ENCODE results near the gene TSGA10. TPM values are rescaled to one million over a fixed set of nuclear protein-coding genes. Genes with fewer than 3 reads are reported as not detected.

Gene TSGA10
- total and polyA plus RNA-seq, 2 experiments from 2014 or later = 5.2 to 8.8 TPM

DNA sequence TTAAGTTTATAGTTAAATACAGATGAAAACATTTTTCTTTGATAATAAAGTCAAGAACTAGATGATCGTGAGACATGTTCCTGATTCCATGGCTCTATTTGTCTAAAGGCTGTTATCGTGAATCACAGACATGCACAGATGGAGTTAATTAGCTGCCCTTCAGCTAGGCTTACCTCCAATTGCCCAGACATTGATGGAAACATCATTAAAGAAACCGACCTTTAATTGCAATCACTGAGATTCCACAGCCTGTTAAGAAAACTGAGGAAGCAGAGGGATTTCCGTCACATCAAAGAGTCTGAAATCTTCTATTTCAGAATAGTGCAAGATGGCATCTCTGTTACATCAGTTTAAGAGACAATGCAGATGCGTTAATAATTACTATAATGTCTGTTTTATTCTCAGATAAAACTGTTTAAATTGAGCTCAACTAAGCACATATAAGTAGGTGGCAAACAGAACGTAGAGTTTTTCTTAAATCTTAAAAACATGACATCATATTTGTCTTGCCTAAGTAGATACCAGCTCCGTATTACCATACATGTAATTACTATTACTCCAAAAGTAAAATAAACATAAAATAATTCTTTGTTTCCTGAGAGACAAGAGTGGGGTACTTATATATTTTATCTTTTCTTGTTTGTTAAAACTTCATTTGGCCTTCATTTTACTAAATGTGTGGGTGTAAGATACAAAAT lies 194.8 kb downstream of the TSGA10 start:
- Histone ChIP-seq H3K79me2 (no peaks in the 10 kb centered on the region), H4K20me1 (ENCODE audit: insufficient read depth, poor library complexity, severe bottlenecking) (no peaks in the 10 kb centered on the region), H3K4me3 (no peak overlapping the region), H3K27ac (no peak overlapping the region), H3K36me3 (replicated peaks; ENCODE audit: insufficient read depth, low read depth) (no peaks in the 10 kb centered on the region), H3K9me2 (replicated peaks; ENCODE audit: insufficient read depth) (no peaks in the 10 kb centered on the region), H2AFZ (no peak overlapping the region), H3K9me3 (ENCODE audit: low read depth) (no peaks in the 10 kb centered on the region), H3K27me3 (peaks cover 3% of the 10 kb centered on the region), H3K4me2 (no peak overlapping the region), H3K4me1 (ENCODE audit: insufficient read depth) (no peaks in the 10 kb centered on the region)
- 43% methylated on average over 7 of the region's 7 CpGs for WGBS (ENCODE audit: low lambda C conversion rate, missing lambda C conversion rate)
- DNase-seq (ENCODE audit: low spot score) = no peak
- TF ChIP-seq, protein P1, sequence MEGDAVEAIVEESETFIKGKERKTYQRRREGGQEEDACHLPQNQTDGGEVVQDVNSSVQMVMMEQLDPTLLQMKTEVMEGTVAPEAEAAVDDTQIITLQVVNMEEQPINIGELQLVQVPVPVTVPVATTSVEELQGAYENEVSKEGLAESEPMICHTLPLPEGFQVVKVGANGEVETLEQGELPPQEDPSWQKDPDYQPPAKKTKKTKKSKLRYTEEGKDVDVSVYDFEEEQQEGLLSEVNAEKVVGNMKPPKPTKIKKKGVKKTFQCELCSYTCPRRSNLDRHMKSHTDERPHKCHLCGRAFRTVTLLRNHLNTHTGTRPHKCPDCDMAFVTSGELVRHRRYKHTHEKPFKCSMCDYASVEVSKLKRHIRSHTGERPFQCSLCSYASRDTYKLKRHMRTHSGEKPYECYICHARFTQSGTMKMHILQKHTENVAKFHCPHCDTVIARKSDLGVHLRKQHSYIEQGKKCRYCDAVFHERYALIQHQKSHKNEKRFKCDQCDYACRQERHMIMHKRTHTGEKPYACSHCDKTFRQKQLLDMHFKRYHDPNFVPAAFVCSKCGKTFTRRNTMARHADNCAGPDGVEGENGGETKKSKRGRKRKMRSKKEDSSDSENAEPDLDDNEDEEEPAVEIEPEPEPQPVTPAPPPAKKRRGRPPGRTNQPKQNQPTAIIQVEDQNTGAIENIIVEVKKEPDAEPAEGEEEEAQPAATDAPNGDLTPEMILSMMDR (IDR thresholded peaks at IDR 0.05; ENCODE audit: poor library complexity) = no peak
- TF ChIP-seq EZH2 (IDR thresholded peaks at IDR 0.05; ENCODE audit: borderline replicate concordance) (no peak), EZH2phosphoT487 (IDR thresholded peaks at IDR 0.05; ENCODE audit: low read depth, severe bottlenecking, unreplicated experiment) (no peak)

DNA sequence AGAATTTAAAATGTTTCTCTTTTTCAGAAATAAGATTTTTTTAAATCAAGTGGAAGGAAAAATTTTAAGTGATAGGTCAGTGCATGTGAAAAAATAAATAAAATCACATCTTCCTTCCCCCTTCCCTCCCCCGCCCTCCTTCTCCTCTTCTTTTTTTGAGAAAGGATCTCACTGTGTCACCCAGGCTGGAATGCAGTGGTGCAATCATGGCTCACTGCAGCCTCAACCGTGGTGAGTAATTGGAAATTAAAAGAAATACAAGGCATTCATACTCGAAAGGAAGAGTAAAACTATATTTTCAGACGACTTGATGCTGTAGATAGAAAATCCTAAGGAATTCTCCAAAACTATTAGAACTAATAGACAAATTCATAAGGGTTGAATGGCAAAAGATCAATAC lies 201.8 kb downstream of the TSGA10 start:
- H3K4me3 ChIP-seq = no peak overlapping the region
- no peaks in the 10 kb centered on the region for H3K36me3 ChIP-seq (replicated peaks; ENCODE audit: insufficient read depth, low read depth)
- no peak overlapping the region for H2AFZ ChIP-seq
- peaks cover 11% of the 10 kb centered on the region for H3K27me3 ChIP-seq
- H3K79me2 ChIP-seq = no peaks in the 10 kb centered on the region
- H3K4me2 ChIP-seq = no peak overlapping the region
- WGBS (ENCODE audit: low lambda C conversion rate, missing lambda C conversion rate) = 68% methylated on average over 4 of the region's 4 CpGs
- TF ChIP-seq EZH2phosphoT487 (IDR thresholded peaks at IDR 0.05; ENCODE audit: low read depth, severe bottlenecking, unreplicated experiment) (no peak), EZH2 (IDR thresholded peaks at IDR 0.05; ENCODE audit: borderline replicate concordance) (no peak)
- TF ChIP-seq, protein P1 (IDR thresholded peaks at IDR 0.05; ENCODE audit: poor library complexity) = no peak
- no peaks in the 10 kb centered on the region for H3K9me2 ChIP-seq (replicated peaks; ENCODE audit: insufficient read depth)
- H3K9me3 ChIP-seq (ENCODE audit: low read depth) = no peaks in the 10 kb centered on the region
- H3K4me1 ChIP-seq (ENCODE audit: insufficient read depth) = no peaks in the 10 kb centered on the region
- no peak overlapping the region for H3K27ac ChIP-seq
- no peak for DNase-seq (ENCODE audit: low spot score)
- no peaks in the 10 kb centered on the region for H4K20me1 ChIP-seq (ENCODE audit: insufficient read depth, poor library complexity, severe bottlenecking)

DNA sequence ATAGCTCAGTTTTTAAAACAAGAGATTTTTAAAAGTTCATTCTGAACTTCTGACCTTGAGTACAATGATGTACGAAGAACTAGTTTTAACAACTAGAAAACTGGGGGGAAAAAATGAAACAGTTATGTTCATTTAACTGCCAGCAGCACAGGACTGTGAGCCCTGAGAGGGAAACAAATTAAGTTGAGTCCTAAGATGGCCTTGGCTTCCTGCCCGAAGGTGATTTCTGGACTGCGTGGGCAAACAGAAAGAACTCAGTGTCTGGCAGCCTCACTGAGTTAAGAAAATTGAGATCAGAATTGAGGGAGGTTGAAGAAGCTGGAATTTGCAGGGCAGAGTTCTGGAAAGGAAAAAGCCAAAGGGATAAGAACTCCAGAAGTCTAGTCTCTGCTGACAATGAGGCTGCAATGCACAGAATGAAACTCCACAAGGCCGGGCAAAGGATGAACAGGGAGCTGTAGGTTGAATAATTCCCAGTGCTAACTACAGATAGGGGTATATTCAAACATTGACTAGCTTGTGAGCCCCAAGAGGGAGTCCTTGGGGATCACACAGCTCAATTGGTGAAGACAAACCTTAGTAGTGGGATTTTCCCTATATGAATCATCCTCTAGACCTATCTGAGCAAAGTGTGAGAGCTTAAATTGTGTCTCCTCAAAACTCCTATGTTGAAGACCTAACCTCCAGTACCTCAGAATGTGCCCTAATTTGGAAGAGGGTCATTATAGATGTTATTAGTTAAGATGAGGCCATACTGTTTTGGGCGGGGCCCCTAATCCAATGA lies 205.6 kb downstream of the TSGA10 start:
- no peaks in the 10 kb centered on the region for H3K4me1 ChIP-seq (ENCODE audit: insufficient read depth)
- H3K27ac ChIP-seq = no peak overlapping the region
- no peak overlapping the region for H3K4me2 ChIP-seq
- TF ChIP-seq, protein P1 (IDR thresholded peaks at IDR 0.05; ENCODE audit: poor library complexity) = no peak
- no peak for TF ChIP-seq EZH2phosphoT487 (IDR thresholded peaks at IDR 0.05; ENCODE audit: low read depth, severe bottlenecking, unreplicated experiment)
- no peak for TF ChIP-seq EZH2 (IDR thresholded peaks at IDR 0.05; ENCODE audit: borderline replicate concordance)
- WGBS (ENCODE audit: low lambda C conversion rate, missing lambda C conversion rate) = 70% methylated on average over 5 of the region's 5 CpGs
- no peak for DNase-seq (ENCODE audit: low spot score)
- peaks cover 9% of the 10 kb centered on the region for H3K27me3 ChIP-seq
- H3K4me3 ChIP-seq = no peak overlapping the region
- no peaks in the 10 kb centered on the region for H3K36me3 ChIP-seq (replicated peaks; ENCODE audit: insufficient read depth, low read depth)
- no peaks in the 10 kb centered on the region for H3K9me3 ChIP-seq (ENCODE audit: low read depth)
- H3K9me2 ChIP-seq (replicated peaks; ENCODE audit: insufficient read depth) = no peaks in the 10 kb centered on the region
- no peaks in the 10 kb centered on the region for H3K79me2 ChIP-seq
- H2AFZ ChIP-seq = no peak overlapping the region
- H4K20me1 ChIP-seq (ENCODE audit: insufficient read depth, poor library complexity, severe bottlenecking) = no peaks in the 10 kb centered on the region
